ENCODE data around the gene APCDD1L. TPM values are rescaled to one million over a fixed set of nuclear protein-coding genes. Genes with fewer than 3 reads are reported as not detected.

The APCDD1L gene
- total and polyA plus RNA-seq, 2 of the 8 experiments (the other 6 are each of a cell fraction or from before 2014, with no cell fraction given): 0.83 to 3.1 TPM

DNA sequence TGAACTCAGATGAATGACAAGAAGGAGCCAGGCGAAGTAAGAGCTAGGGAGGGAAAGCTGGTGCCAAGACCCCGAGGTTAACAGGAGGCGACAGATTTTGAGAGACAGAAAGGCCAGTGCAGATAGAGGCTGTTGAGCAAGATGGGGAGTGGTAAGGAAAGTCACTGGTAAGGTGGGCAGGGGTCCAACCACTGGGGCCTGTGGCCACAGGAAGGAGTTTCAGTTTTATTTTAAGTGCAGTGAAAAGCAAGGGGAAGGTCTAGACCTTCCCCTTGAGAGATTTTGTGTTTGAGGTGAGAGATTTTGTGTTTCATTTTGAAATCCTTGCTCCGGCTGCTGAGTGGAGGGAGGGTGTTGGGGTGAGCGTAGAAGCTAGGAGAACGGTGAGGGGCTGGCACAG is 41.8 kb upstream of the APCDD1L start (continued):
- no peak for TF ChIP-seq SIX5 (IDR thresholded peaks at IDR 0.05; ENCODE audit: low read depth, low read length)
- TF ChIP-seq EZH2 (IDR thresholded peaks at IDR 0.05; ENCODE audit: low read depth, low read length, severe bottlenecking): no peak
- TF ChIP-seq, protein P1, sequence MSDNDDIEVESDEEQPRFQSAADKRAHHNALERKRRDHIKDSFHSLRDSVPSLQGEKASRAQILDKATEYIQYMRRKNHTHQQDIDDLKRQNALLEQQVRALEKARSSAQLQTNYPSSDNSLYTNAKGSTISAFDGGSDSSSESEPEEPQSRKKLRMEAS (IDR thresholded peaks at IDR 0.05): no peak
- no peak for TF ChIP-seq POLR2AphosphoS5 (IDR thresholded peaks at IDR 0.05; ENCODE audit: low read depth, low read length)
- no peak for TF ChIP-seq NRF1 (IDR thresholded peaks at IDR 0.05; ENCODE audit: low read depth, low read length)
- no peak for TF ChIP-seq JUN (IDR thresholded peaks at IDR 0.05; ENCODE audit: low read depth, low read length)
- no peak for TF ChIP-seq CTBP2 (IDR thresholded peaks at IDR 0.05; ENCODE audit: borderline replicate concordance, insufficient read depth, insufficient read length, low read length)
- TF ChIP-seq JUND (IDR thresholded peaks at IDR 0.05; ENCODE audit: low read length): no peak
- no peak for TF ChIP-seq MAFK (IDR thresholded peaks at IDR 0.05; ENCODE audit: low read depth, low read length)
